ENCODE data around the gene NLN. TPM values are rescaled to one million over a fixed set of nuclear protein-coding genes. Genes with fewer than 3 reads are reported as not detected.
"Not testable (repeated sequence)": the region's sequence is repeated elsewhere in the genome, so short reads cannot be mapped to it uniquely, and the experiment has no call there.

The NLN gene
- 64.4 TPM for total RNA-seq

- peak; percentile 96 to 97 for DNase-seq (ENCODE audit: low spot score in 2 of 2)
Observed at GRCh38 chr5:65721720-65722574, at the start of gene NLN, which contains the start of gene SGTB. Gene NLN (plus strand): TSS chr5:65722205. CDS start chr5:65722374, 169 bp downstream. Gene SGTB (minus strand): TSS chr5:65722109. CDS start chr5:65720807, 1,302 bp downstream.

GRCh38 chr5:65672796-65673195, 49.2 kb upstream of the NLN start:
- FAIRE-seq = no peak
- no peak for DNase-seq (ENCODE audit: low spot score in 2 of 2)

More at GRCh38 chr5:65721720-65722574, at the start of gene NLN, which contains the start of gene SGTB:
- no peak for FAIRE-seq

GRCh38 chr5:65674749-65675148, 47.3 kb upstream of the NLN start:
- DNase-seq (ENCODE audit: low spot score in 2 of 2) = no peak
- FAIRE-seq = no peak

GRCh38 chr5:65676056-65676455, 45.9 kb upstream of the NLN start:
- not testable (repeated sequence) for FAIRE-seq; DNase-seq (ENCODE audit: low spot score in 2 of 2)

GRCh38 chr5:65682148-65682547, 39.9 kb upstream of the NLN start:
- FAIRE-seq (no peak), DNase-seq (ENCODE audit: low spot score in 2 of 2) (no peak)

- DNase-seq (ENCODE audit: low spot score in 2 of 2) (no peak), FAIRE-seq (no peak)
Observed at GRCh38 chr5:65693121-65693520, 28.9 kb upstream of the NLN start.

- FAIRE-seq (no peak), DNase-seq (ENCODE audit: low spot score in 2 of 2) (no peak)
Observed at GRCh38 chr5:65695162-65695755, 26.7 kb upstream of the NLN start.

- DNase-seq (ENCODE audit: low spot score in 2 of 2) (no peak), FAIRE-seq (no peak)
Observed at GRCh38 chr5:65695896-65696295, 26.1 kb upstream of the NLN start.

- DNase-seq (ENCODE audit: low spot score in 2 of 2) (no peak), FAIRE-seq (no peak)
Observed at GRCh38 chr5:65696892-65697291, 25.1 kb upstream of the NLN start.

GRCh38 chr5:65699338-65699737, 22.7 kb upstream of the NLN start:
- DNase-seq (ENCODE audit: low spot score in 2 of 2) (no peak), FAIRE-seq (no peak)

- no peak for FAIRE-seq
- DNase-seq (ENCODE audit: low spot score in 2 of 2) = no peak
Observed at GRCh38 chr5:65702036-65702435, 20.0 kb upstream of the NLN start.

- DNase-seq (ENCODE audit: low spot score in 2 of 2) = no peak
- FAIRE-seq = no peak
Observed at GRCh38 chr5:65704621-65705239, 17.3 kb upstream of the NLN start.

- FAIRE-seq (no peak), DNase-seq (ENCODE audit: low spot score in 2 of 2) (no peak)
Observed at GRCh38 chr5:65707663-65708062, 14.3 kb upstream of the NLN start.

GRCh38 chr5:65708145-65708544, 13.9 kb upstream of the NLN start:
- no peak for FAIRE-seq
- no peak for DNase-seq (ENCODE audit: low spot score in 2 of 2)

- DNase-seq (ENCODE audit: low spot score in 2 of 2) = no peak
- FAIRE-seq = no peak
Observed at GRCh38 chr5:65718576-65719310, 3.3 kb upstream of the NLN start.

- DNase-seq (ENCODE audit: low spot score in 2 of 2) = peak; percentile 44 to 53
- no peak for FAIRE-seq
Observed at GRCh38 chr5:65721050-65721719, 820 bp upstream of the NLN start.

GRCh38 chr5:65722575-65723403, 784 bp downstream of the NLN start:
- no peak for FAIRE-seq
- peak; percentile 33 to 43 for DNase-seq (ENCODE audit: low spot score in 2 of 2)

GRCh38 chr5:65727491-65728156, 5.6 kb downstream of the NLN start:
- DNase-seq (ENCODE audit: low spot score in 2 of 2) = no peak
- no peak for FAIRE-seq

GRCh38 chr5:65728218-65728617, 6.2 kb downstream of the NLN start:
- FAIRE-seq (no peak), DNase-seq (ENCODE audit: low spot score in 2 of 2) (no peak)
